HG03520 (cell line): Measurements from ENCODE around the gene CCDC74B.
"Not testable (repeated sequence)": the region's sequence is repeated elsewhere in the genome, so short reads cannot be mapped to it uniquely, and the experiment has no call there.

Source experiments
- ATAC-seq: cut with Tn5 transposase; IDR thresholded peaks from one replicate; pipeline ENCODE4 v1.9.1; 2021; ENCODE audit warnings: mild to moderate bottlenecking, moderate library complexity; ENCODE audit not compliant: unreplicated experiment

The CCDC74B gene

GRCh38 chr2:130120924-130121323, 24.0 kb downstream of the CCDC74B start:
- not testable (repeated sequence) for ATAC-seq

- not testable (repeated sequence) for ATAC-seq
Observed at GRCh38 chr2:130102597-130103363, 42.1 kb downstream of the CCDC74B start.
